ENCODE results near the gene ISLR.

DNA sequence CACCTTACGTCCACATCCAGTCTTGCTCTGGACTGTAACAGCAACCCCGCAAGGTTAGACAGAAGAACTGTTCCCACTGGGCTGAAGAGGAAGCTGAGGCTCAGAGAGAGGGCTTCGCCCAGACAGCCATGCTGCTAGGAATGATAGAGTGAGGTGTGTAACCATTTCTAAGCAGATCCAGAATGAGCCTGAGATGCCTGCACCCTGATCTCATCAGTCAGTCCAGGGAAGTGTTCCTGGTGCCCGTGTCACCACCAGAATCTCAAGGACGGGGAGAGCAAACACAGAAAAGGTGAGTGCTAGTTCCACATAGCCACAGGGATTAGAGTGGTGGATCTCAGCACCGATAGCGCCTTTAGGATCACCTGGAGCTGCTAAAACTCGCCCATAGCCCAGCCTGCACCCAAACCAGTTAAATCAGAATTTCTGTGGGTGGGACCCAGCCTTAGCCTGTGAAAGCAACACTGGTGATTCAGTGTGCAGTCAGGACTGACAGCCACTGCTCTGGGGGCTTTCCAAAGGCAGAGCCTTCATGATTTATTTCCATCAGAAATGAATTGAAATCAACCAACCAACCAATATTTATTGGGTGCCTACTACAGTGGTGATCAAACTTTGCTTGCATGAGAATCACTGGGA, 12.3 kb downstream of the ISLR start:
- no peak for TF ChIP-seq GATA2 (IDR thresholded peaks at IDR 0.05; ENCODE audit: low read depth, low read length)
- TF ChIP-seq GATA3 (IDR thresholded peaks at IDR 0.05; ENCODE audit: low read depth, low read length) = no peak
